GM18499 (cell line): Measurements from ENCODE around the gene ERI3.
"Not testable (repeated sequence)": the region's sequence is repeated elsewhere in the genome, so short reads cannot be mapped to it uniquely, and the experiment has no call there.

Source experiments
- ATAC-seq: cut with Tn5 transposase; IDR thresholded peaks from one replicate; pipeline ENCODE4 v1.9.1; 2021; ENCODE audit warnings: moderate number of reproducible peaks; ENCODE audit not compliant: insufficient read depth, unreplicated experiment

ERI3 gene

DNA sequence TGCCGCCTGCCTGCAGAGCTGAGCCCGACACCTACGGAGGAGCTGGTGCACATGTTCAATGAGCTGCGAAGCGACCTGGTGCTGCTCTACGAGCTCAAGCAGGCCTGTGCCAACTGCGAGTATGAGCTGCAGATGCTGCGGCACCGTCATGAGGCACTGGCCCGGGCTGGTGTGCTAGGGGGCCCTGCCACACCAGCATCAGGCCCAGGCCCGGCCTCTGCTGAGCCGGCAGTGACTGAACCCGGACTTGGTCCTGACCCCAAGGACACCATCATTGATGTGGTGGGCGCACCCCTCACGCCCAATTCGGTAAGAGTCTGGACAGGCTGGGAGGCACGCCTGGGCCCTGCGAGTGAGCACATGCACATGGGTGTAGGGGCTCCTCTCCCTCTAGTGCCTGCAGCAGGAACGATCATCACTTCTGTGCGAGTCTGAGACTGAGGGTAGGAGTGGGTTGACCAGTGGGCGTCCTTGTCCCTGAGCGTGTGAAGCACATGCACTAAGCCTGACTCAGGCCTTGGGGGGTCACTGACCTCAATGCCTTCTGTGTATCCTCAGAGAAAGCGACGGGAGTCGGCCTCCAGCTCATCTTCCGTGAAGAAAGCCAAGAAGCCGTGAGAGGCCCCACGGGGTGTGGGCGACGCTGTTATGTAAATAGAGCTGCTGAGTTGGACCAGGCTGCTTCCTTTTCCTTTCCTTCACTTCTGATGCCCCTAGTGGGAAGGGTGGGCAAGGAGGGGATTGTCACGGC is 134.9 kb downstream of the ERI3 start:
- no peak for ATAC-seq

GRCh38 chr1:44219301-44219626 is 135.8 kb downstream of the ERI3 start:
- ATAC-seq: no peak

GRCh38 chr1:44218503-44219300 is 136.4 kb downstream of the ERI3 start:
- ATAC-seq: no peak

- ATAC-seq: no peak
These were observed 137.1 kb downstream of the ERI3 start for GRCh38 chr1:44217809-44218410.

DNA sequence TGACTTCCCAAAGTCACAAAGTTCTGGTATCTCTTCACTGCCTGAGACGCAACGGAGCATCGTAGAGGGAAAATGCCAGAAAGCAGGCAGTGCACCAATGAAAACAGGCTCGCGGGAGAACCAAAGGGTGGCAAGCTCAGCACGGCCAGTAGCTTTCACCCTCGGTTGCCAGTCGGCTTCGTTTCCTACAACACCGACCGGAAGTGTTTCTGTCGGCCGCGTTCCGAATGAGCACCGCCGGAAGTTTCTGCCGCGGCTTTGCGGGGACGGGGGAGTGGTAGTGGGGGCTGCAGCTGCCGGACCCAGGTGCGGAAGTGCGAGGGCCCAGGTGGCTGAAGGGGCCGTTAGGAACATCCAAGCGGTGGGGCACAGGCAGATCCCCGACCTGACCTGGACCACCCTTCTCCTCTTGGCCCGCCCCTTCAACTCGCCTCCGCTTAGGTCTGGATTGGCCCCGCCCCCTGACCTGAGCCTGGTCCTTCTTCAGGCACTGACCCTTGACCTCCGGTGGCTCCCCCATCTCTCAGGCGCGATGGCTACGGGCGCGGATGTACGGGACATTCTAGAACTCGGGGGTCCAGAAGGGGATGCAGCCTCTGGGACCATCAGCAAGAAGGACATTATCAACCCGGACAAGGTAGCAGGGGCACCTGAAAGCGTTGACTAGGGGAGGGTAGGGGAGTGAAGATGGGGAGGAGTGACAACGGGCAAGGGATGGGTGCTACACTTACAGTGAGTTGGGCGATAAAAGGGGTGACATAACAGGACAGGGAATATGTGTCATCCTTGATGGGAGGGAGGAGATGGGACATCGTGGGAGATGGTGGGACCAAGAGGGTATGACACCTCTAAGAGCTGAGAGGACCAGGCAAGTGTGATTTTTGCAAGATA is 141.6 kb downstream of the ERI3 start, which contains the start of gene DMAP1:
DMAP1 (plus strand) TSS at position 250 of the 891 bp plus-strand sequence; CDS start at position 533, 283 bp downstream.
- no peak for ATAC-seq

- no peak for ATAC-seq
These were observed 142.5 kb downstream of the ERI3 start for GRCh38 chr1:44212355-44213221.

DNA sequence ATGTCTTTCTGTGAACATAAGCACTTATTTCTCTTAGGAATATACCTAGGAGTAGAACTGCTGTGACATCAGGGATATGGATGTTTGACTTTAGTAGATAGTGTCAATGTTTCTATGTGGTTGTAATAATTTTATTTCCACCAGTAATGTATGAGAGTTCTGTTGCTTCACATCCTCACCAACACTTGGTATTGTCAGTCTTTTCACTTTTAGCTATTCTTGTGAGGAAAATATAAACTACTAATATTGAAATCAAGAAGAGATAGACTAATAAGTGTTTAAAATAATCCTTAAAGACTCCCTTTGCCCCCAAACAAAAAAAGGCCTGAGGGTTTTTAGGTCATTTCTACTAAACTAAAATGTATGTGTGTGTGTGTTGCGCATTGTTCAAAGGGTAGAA is 144.5 kb downstream of the ERI3 start:
- ATAC-seq: no peak

DNA sequence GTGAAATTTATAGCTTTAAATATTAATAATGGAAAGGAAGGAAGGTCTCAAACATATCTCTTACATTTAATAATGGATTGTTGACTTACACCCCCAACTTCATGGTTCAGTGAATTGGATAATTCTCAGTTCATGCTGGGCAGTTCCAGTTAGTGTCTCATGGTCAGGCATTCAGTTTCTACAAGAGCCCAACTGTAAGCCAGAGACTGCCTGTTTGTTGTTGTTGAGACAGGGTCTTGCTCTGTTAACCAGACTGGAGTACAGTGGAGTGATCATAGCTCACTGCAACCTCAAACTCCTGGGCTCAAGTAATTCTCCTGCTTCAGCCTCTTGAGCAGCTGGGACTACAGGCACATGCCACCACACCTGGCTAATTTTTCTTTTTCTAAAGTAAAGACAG is 146.8 kb downstream of the ERI3 start:
- ATAC-seq: no peak

- ATAC-seq: not testable (repeated sequence)
These were observed 148.5 kb downstream of the ERI3 start for GRCh38 chr1:44206545-44206944.

DNA sequence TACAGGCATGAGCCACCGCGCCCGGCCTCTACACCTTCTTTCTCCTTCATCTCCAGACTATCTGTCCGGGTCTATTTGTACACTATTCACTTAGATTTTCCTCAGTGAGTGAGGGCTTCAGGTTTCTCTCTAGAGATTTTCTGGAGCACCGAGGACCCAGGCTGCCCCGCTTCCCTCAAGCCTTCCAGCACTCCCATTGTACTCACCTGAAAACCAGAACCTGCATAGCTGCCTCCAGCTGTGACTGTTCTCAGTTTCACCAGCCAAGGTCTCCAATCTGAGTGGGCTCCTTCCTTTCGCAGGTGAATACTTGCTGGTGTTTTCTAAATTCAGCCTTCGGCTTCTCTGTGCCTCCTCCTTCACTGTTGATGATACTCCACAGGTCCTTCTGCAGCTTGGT is 154.7 kb downstream of the ERI3 start:
- no peak for ATAC-seq

DNA sequence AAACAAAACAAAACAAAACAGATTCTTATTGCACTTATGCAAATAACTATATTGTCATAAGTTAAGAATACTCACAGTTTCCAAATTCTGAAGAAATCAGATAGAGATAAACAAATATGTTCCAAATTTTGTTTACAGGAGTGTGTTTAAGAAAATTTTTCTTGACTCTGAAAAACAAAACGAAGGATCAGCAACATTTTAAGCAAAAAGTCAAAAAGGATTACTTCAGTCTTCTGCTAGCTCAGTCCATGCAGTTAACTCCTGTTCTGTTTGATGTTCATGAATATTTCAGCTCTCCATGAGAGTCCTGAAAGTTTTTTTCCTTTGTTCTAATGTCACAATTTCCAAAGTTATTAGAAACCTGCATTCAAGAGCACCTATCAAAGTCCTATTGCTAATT is 180.4 kb downstream of the ERI3 start:
- no peak for ATAC-seq
